Measurements from ENCODE around the gene PRKG1. TPM values are rescaled to one million over a fixed set of nuclear protein-coding genes. Genes with fewer than 3 reads are reported as not detected.

The PRKG1 gene
- polyA plus RNA-seq, 1 donor (not counting 4 experiments of a cell fraction or from before 2014, with no cell fraction given) = 0.24 TPM

- Histone ChIP-seq H3K9me1 (ENCODE audit: control insufficient read depth, extremely low read depth, insufficient read depth, low read length) (no peaks in the 10 kb centered on the region), H3K79me2 (ENCODE audit: control insufficient read depth, insufficient read depth, low read length) (no peaks in the 10 kb centered on the region), H3K4me2 (ENCODE audit: control insufficient read depth, extremely low read depth, insufficient read depth, low read depth, low read length) (peak overlapping the region; percentile 3), H2AFZ (ENCODE audit: control insufficient read depth, low read length) (no peak overlapping the region), H3K36me3 (ENCODE audit: control insufficient read depth in 2 of 2, extremely low read depth in 1 of 2, insufficient read depth in 2 of 2, low read length in 2 of 2) (no peaks in the 10 kb centered on the region), H3K27me3 (ENCODE audit: control insufficient read depth, extremely low read depth, insufficient read depth, low read length) (no peaks in the 10 kb centered on the region), H3K9ac (ENCODE audit: control insufficient read depth, extremely low read depth, insufficient read depth, low read length) (no peak overlapping the region), H3K9me3 (ENCODE audit: control insufficient read depth, low read depth, low read length) (no peaks in the 10 kb centered on the region), H3K27ac (ENCODE audit: control insufficient read depth, insufficient read depth, low read length) (no peak overlapping the region), H4K20me1 (ENCODE audit: control insufficient read depth, extremely low read depth, insufficient read depth, low read length) (no peaks in the 10 kb centered on the region), H3K4me1 (ENCODE audit: control insufficient read depth, extremely low read depth, insufficient read depth, low read length) (peaks cover 6% of the 10 kb centered on the region), H3K4me3 (ENCODE audit: control insufficient read depth in 2 of 3, extremely low read depth in 1 of 3, insufficient read depth in 2 of 3, low read depth in 1 of 3, low read length in 3 of 3) (no peak overlapping the region)
- dilution Hi-C loops (cut with MboI; ENCODE audit: extremely low pct_ligation_motif_present, low sequenced_read_pairs) = no loop called here
- TF ChIP-seq CTCF (optimal IDR thresholded peaks at IDR 0.05 in 1 of 3, IDR thresholded peaks at IDR 0.05 in 1 of 3, conservative IDR thresholded peaks at IDR 0.05 in 1 of 3; ENCODE audit: extremely low read depth in 1 of 3, insufficient read depth in 2 of 3, low read length in 3 of 3) = no peak
- no peak for TF ChIP-seq EZH2 (IDR thresholded peaks at IDR 0.05; ENCODE audit: low read length)
- DNase-seq (ENCODE audit: low read depth, low spot score) (peak; percentile 58), FAIRE-seq (peak; percentile 44)
Observed at GRCh38 chr10:51462076-51462779, 387.9 kb downstream of the PRKG1 start.

GRCh38 chr10:51468424-51468823 lies 394.1 kb downstream of the PRKG1 start:
- Histone ChIP-seq H3K79me2 (ENCODE audit: control insufficient read depth, insufficient read depth, low read length) (no peaks in the 10 kb centered on the region), H3K4me3 (ENCODE audit: control insufficient read depth in 2 of 3, extremely low read depth in 1 of 3, insufficient read depth in 2 of 3, low read depth in 1 of 3, low read length in 3 of 3) (no peak overlapping the region), H3K4me2 (ENCODE audit: control insufficient read depth, extremely low read depth, insufficient read depth, low read depth, low read length) (no peak overlapping the region), H3K36me3 (ENCODE audit: control insufficient read depth in 2 of 2, extremely low read depth in 1 of 2, insufficient read depth in 2 of 2, low read length in 2 of 2) (no peaks in the 10 kb centered on the region), H3K4me1 (ENCODE audit: control insufficient read depth, extremely low read depth, insufficient read depth, low read length) (no peaks in the 10 kb centered on the region), H4K20me1 (ENCODE audit: control insufficient read depth, extremely low read depth, insufficient read depth, low read length) (no peaks in the 10 kb centered on the region), H3K9me3 (ENCODE audit: control insufficient read depth, low read depth, low read length) (no peaks in the 10 kb centered on the region), H3K27me3 (ENCODE audit: control insufficient read depth, extremely low read depth, insufficient read depth, low read length) (no peaks in the 10 kb centered on the region), H3K9ac (ENCODE audit: control insufficient read depth, extremely low read depth, insufficient read depth, low read length) (no peak overlapping the region), H3K9me1 (ENCODE audit: control insufficient read depth, extremely low read depth, insufficient read depth, low read length) (no peaks in the 10 kb centered on the region), H3K27ac (ENCODE audit: control insufficient read depth, insufficient read depth, low read length) (no peak overlapping the region), H2AFZ (ENCODE audit: control insufficient read depth, low read length) (no peak overlapping the region)
- TF ChIP-seq CTCF (optimal IDR thresholded peaks at IDR 0.05 in 1 of 3, IDR thresholded peaks at IDR 0.05 in 1 of 3, conservative IDR thresholded peaks at IDR 0.05 in 1 of 3; ENCODE audit: extremely low read depth in 1 of 3, insufficient read depth in 2 of 3, low read length in 3 of 3) (no peak), EZH2 (IDR thresholded peaks at IDR 0.05; ENCODE audit: low read length) (no peak)
- no peak for DNase-seq (ENCODE audit: low read depth, low spot score)
- no peak for FAIRE-seq
- dilution Hi-C loops (cut with MboI; ENCODE audit: extremely low pct_ligation_motif_present, low sequenced_read_pairs) = no loop called here

All from keratinocyte (primary cell).